GM21360 (cell line): ENCODE results near the gene TCEAL5.
"Not testable (repeated sequence)": the region's sequence is repeated elsewhere in the genome, so short reads cannot be mapped to it uniquely, and the experiment has no call there.

Experiments used
- ATAC-seq: cut with Tn5 transposase; IDR thresholded peaks from one replicate; pipeline ENCODE4 v1.9.1; 2021; ENCODE audit warnings: mild to moderate bottlenecking, moderate library complexity; ENCODE audit not compliant: unreplicated experiment

The TCEAL5 gene

GRCh38 chrX:103235608-103236007, 40.9 kb downstream of the TCEAL5 start:
- ATAC-seq: not testable (repeated sequence)

- no peak for ATAC-seq
Measured at GRCh38 chrX:103234869-103235268, 41.7 kb downstream of the TCEAL5 start.

DNA sequence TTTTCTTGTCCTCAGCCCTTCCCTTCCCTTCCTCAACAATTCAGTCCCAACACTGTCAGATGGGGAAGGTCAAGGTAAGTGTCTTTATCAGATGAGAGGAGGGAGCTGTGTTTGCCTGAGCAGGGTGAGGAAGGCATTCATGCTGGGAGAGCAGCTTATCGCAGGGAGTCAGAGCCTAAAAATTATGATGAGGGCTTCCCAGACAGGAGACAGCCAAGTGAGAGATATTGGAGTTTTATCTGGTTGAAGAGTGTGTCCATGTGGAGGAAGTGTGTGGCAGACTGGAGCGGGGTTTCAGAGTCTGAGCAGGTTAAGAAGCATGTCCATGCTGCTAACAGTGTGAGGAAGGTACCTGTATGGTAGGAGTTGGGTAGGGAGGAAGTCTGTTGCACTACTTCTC, 43.3 kb downstream of the TCEAL5 start:
- no peak for ATAC-seq

DNA sequence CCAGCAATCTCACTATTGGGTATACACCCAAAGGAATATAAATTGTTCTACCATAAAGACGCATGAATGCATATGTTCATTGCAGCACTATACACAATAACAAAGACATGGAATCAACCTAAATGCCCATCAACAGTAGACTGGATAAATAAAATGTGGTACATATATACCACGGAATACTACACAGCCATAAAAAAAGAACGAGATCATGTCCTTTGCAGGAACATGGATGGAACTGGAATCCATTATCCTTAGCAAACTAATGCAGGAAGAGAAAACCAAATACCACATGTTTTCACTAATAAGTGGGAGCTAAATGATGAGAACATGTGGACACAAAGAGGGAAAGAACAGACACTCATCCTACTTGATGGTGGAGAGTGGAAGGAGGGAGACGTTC, 50.6 kb downstream of the TCEAL5 start:
- ATAC-seq: not testable (repeated sequence)
